CD8-positive, alpha-beta memory T cell (primary cell): ENCODE data around the gene ITIH5. TPM values are rescaled to one million over a fixed set of nuclear protein-coding genes. Genes with fewer than 3 reads are reported as not detected.
"Not testable (repeated sequence)": the region's sequence is repeated elsewhere in the genome, so short reads cannot be mapped to it uniquely, and the experiment has no call there.

ENCODE experiments used
- CTCF ChIA-PET: fragments of 350-600 bp; sonication (Branson Sonifier 250); formaldehyde crosslinking; loops from one replicate; lab custom pipeline; 2021; ENCODE audit warnings: antibody characterized with exemption; lab: Charles Lee
- POLR2A ChIA-PET: fragments of 350-600 bp; sonication (Branson Sonifier 250); formaldehyde crosslinking; loops from one replicate; lab custom pipeline; 2021; ENCODE audit warnings: antibody characterized with exemption; lab: Charles Lee
- DNase-seq, 5 donors: peaks; one replicate each; pipeline versions ENCODE4 v3.0.0 to v3.0.0-alpha.2; 2020 to 2022; ENCODE audit warnings: mixed read lengths in 1 of 5
- H3K27ac ChIP-seq: one replicate; pipeline ENCODE4 v1.7.0; 2013; ENCODE audit warnings: low read depth, mild to moderate bottlenecking, low read length, moderate library complexity
- H3K27me3 ChIP-seq: 2 replicates; pipeline ENCODE4 v1.7.0; 2013; ENCODE audit warnings: low read length, mild to moderate bottlenecking; ENCODE audit not compliant: insufficient read depth, poor library complexity, severe bottlenecking
- H3K36me3 ChIP-seq: 2 replicates; pipeline ENCODE4 v1.7.0; 2013; ENCODE audit warnings: mild to moderate bottlenecking, low read length, moderate library complexity; ENCODE audit not compliant: insufficient read depth
- H3K4me1 ChIP-seq: 2 replicates; pipeline ENCODE4 v1.7.0; 2013; ENCODE audit warnings: mild to moderate bottlenecking, low read length, moderate library complexity; ENCODE audit not compliant: insufficient read depth
- H3K4me3 ChIP-seq: 2 replicates; pipeline ENCODE4 v1.7.0; 2013; ENCODE audit warnings: mild to moderate bottlenecking, low read length
- H3K9me3 ChIP-seq: 2 replicates; pipeline ENCODE4 v1.7.0; 2013; ENCODE audit warnings: mild to moderate bottlenecking, low read length
- H3K27ac Mint-ChIP-seq, 8 donors: one replicate each; pipeline ENCODE4 v1.8.0; 2020 to 2021; ENCODE audit warnings: mixed read lengths in 8 of 8, mild to moderate bottlenecking in 6 of 8, inconsistent platforms in 3 of 8, moderate library complexity in 3 of 8
- H3K27me3 Mint-ChIP-seq, 2 donors: one replicate each; pipeline ENCODE4 v1.8.0; 2020 to 2021; ENCODE audit warnings: mixed read lengths in 2 of 2, mild to moderate bottlenecking in 1 of 2, moderate library complexity in 1 of 2
- H3K36me3 Mint-ChIP-seq, 3 donors: one replicate each; pipeline ENCODE4 v1.8.0; 2020 to 2021; ENCODE audit warnings: mixed read lengths in 3 of 3, inconsistent platforms in 1 of 3, mild to moderate bottlenecking in 1 of 3
- H3K4me1 Mint-ChIP-seq, 3 donors: one replicate each; pipeline ENCODE4 v1.8.0; 2020 to 2021; ENCODE audit warnings: mixed read lengths in 3 of 3, inconsistent platforms in 1 of 3, mild to moderate bottlenecking in 1 of 3
- H3K4me3 Mint-ChIP-seq, 7 donors: one replicate each; pipeline ENCODE4 v1.8.0; 2020 to 2021; ENCODE audit warnings: mixed read lengths in 7 of 7, mild to moderate bottlenecking in 6 of 7, moderate library complexity in 4 of 7, inconsistent platforms in 2 of 7
- H3K9me3 Mint-ChIP-seq, 5 donors: one replicate each; pipeline ENCODE4 v1.8.0; 2020 to 2022; ENCODE audit warnings: mixed read lengths in 5 of 5, mild to moderate bottlenecking in 3 of 5, moderate library complexity in 2 of 5, inconsistent platforms in 1 of 5
- polyA plus RNA-seq: library from polyadenylated mRNA; unstranded; fragments of 300-500 nt; fragmentation: Illumina TruSeq; gene quantifications from one replicate; pipeline ENCODE4 v1.2.3, GENCODE V29; 2021
- total RNA-seq, 2 experiments: library from RNA; stranded (reverse); gene quantifications; one replicate each; pipeline ENCODE4 v1.2.3, GENCODE V29; 2021

ITIH5 gene
- total and polyA plus RNA-seq, 3 experiments from 2014 or later, result not detected

- H3K36me3 Mint-ChIP-seq, result no peaks in the 10 kb centered on the region
- H3K4me3 Mint-ChIP-seq, result no peak overlapping the region
- no peaks in the 10 kb centered on the region for H3K9me3 Mint-ChIP-seq
- DNase-seq, result no peak
- peaks cover 20% of the 10 kb centered on the region for H3K27me3 ChIP-seq
- no peaks in the 10 kb centered on the region for H3K9me3 ChIP-seq
- H3K36me3 ChIP-seq, result no peaks in the 10 kb centered on the region
- ChIA-PET CTCF (interaction anchor here (0.7 kb wide), 1 partner anchor 743 kb away, joined by 3 read pairs; no protein-coding TSS in a partner anchor), POLR2A (no interaction called here)
- H3K27me3 Mint-ChIP-seq, result peaks cover 60 to 69% of the 10 kb centered on the region in 2 donors
- no peak overlapping the region for H3K27ac ChIP-seq
- peaks cover 10% of the 10 kb centered on the region for H3K4me1 ChIP-seq
- H3K4me1 Mint-ChIP-seq, result peaks cover 9 to 15% (median 13%) of the 10 kb centered on the region in 3 donors
- no peak overlapping the region for H3K4me3 ChIP-seq
- H3K27ac Mint-ChIP-seq, result no peak overlapping the region
These were observed 4.2 kb downstream of the ITIH5 start for GRCh38 chr10:7662522-7662921.

- Mint-ChIP-seq H3K4me1 (no peaks in the 10 kb centered on the region), H3K36me3 (no peaks in the 10 kb centered on the region), H3K27me3 (peaks cover 45 to 61% of the 10 kb centered on the region in 2 donors), H3K9me3 (no peaks in the 10 kb centered on the region), H3K27ac (no peak overlapping the region), H3K4me3 (no peak overlapping the region)
- CTCF ChIA-PET, result no interaction called here
- POLR2A ChIA-PET, result no interaction called here
- no peaks in the 10 kb centered on the region for H3K9me3 ChIP-seq
- DNase-seq, result no peak
- H3K4me1 ChIP-seq, result no peaks in the 10 kb centered on the region
- H3K27me3 ChIP-seq, result peaks cover 3% of the 10 kb centered on the region
- no peak overlapping the region for H3K27ac ChIP-seq
- H3K36me3 ChIP-seq, result no peaks in the 10 kb centered on the region
- H3K4me3 ChIP-seq, result no peak overlapping the region
These were observed 7.2 kb downstream of the ITIH5 start for GRCh38 chr10:7659560-7659959.

GRCh38 chr10:7657552-7657951 lies 9.2 kb downstream of the ITIH5 start:
- DNase-seq, result no peak
- H3K36me3 Mint-ChIP-seq, result no peaks in the 10 kb centered on the region
- no peaks in the 10 kb centered on the region for H3K4me1 Mint-ChIP-seq
- H3K36me3 ChIP-seq, result no peaks in the 10 kb centered on the region
- H3K4me1 ChIP-seq, result no peaks in the 10 kb centered on the region
- CTCF ChIA-PET, result no interaction called here
- no peak overlapping the region for H3K4me3 Mint-ChIP-seq
- H3K27ac Mint-ChIP-seq, result no peak overlapping the region
- H3K27ac ChIP-seq, result no peak overlapping the region
- POLR2A ChIA-PET, result no interaction called here
- H3K27me3 Mint-ChIP-seq, result peaks cover 32 to 57% of the 10 kb centered on the region in 2 donors
- no peaks in the 10 kb centered on the region for H3K9me3 Mint-ChIP-seq
- no peaks in the 10 kb centered on the region for H3K9me3 ChIP-seq
- H3K4me3 ChIP-seq, result no peak overlapping the region
- no peaks in the 10 kb centered on the region for H3K27me3 ChIP-seq

GRCh38 chr10:7657079-7657478 lies 9.7 kb downstream of the ITIH5 start:
- H3K4me3 ChIP-seq, H3K9me3 ChIP-seq, H3K4me3 Mint-ChIP-seq, H3K27me3 ChIP-seq, H3K36me3 Mint-ChIP-seq, H3K9me3 Mint-ChIP-seq, H3K27ac Mint-ChIP-seq, DNase-seq, CTCF ChIA-PET, H3K27ac ChIP-seq, POLR2A ChIA-PET, H3K4me1 Mint-ChIP-seq, H3K36me3 ChIP-seq, H3K4me1 ChIP-seq: not testable (repeated sequence)
- H3K27me3 Mint-ChIP-seq, result peaks cover 34 to 57% of the 10 kb centered on the region in 2 donors

- no peaks in the 10 kb centered on the region for H3K4me1 Mint-ChIP-seq
- no peak overlapping the region for H3K27ac Mint-ChIP-seq
- Histone ChIP-seq H3K27me3 (no peaks in the 10 kb centered on the region), H3K36me3 (no peaks in the 10 kb centered on the region), H3K4me3 (no peak overlapping the region), H3K4me1 (no peaks in the 10 kb centered on the region), H3K27ac (no peak overlapping the region), H3K9me3 (no peaks in the 10 kb centered on the region)
- no peaks in the 10 kb centered on the region for H3K36me3 Mint-ChIP-seq
- ChIA-PET CTCF (no interaction called here), POLR2A (no interaction called here)
- no peak overlapping the region for H3K4me3 Mint-ChIP-seq
- no peaks in the 10 kb centered on the region for H3K9me3 Mint-ChIP-seq
- H3K27me3 Mint-ChIP-seq, result peaks cover 15 to 44% of the 10 kb centered on the region in 2 donors
- no peak for DNase-seq
These were observed 14.8 kb downstream of the ITIH5 start for GRCh38 chr10:7651853-7652470.

GRCh38 chr10:7649673-7650300 lies 17.0 kb downstream of the ITIH5 start:
- Mint-ChIP-seq H3K27ac (no peak overlapping the region), H3K9me3 (peaks cover 0 to 2% (median 0%) of the 10 kb centered on the region in 5 donors), H3K36me3 (no peaks in the 10 kb centered on the region), H3K27me3 (peaks cover 13 to 42% of the 10 kb centered on the region in 2 donors), H3K4me1 (no peaks in the 10 kb centered on the region), H3K4me3 (no peak overlapping the region)
- H3K4me3 ChIP-seq, result no peak overlapping the region
- H3K27ac ChIP-seq, result no peak overlapping the region
- DNase-seq, result no peak
- H3K9me3 ChIP-seq, result no peaks in the 10 kb centered on the region
- no peaks in the 10 kb centered on the region for H3K27me3 ChIP-seq
- CTCF ChIA-PET, result no interaction called here
- POLR2A ChIA-PET, result no interaction called here
- no peaks in the 10 kb centered on the region for H3K36me3 ChIP-seq
- H3K4me1 ChIP-seq, result no peaks in the 10 kb centered on the region

GRCh38 chr10:7647062-7647664 lies 19.6 kb downstream of the ITIH5 start:
- Mint-ChIP-seq H3K27me3 (peaks cover 12 to 30% of the 10 kb centered on the region in 2 donors), H3K4me1 (no peaks in the 10 kb centered on the region), H3K9me3 (peaks cover 0 to 2% (median 0%) of the 10 kb centered on the region in 5 donors), H3K4me3 (no peak overlapping the region), H3K36me3 (no peaks in the 10 kb centered on the region), H3K27ac (no peak overlapping the region)
- ChIA-PET CTCF (no interaction called here), POLR2A (no interaction called here)
- Histone ChIP-seq H3K4me3 (no peak overlapping the region), H3K27me3 (no peaks in the 10 kb centered on the region), H3K9me3 (no peaks in the 10 kb centered on the region), H3K4me1 (no peaks in the 10 kb centered on the region), H3K36me3 (no peaks in the 10 kb centered on the region), H3K27ac (no peak overlapping the region)
- no peak for DNase-seq

- Histone ChIP-seq H3K4me3 (no peak overlapping the region), H3K4me1 (no peaks in the 10 kb centered on the region), H3K9me3 (no peaks in the 10 kb centered on the region), H3K27ac (no peak overlapping the region), H3K36me3 (no peaks in the 10 kb centered on the region), H3K27me3 (no peaks in the 10 kb centered on the region)
- H3K27ac Mint-ChIP-seq, result no peak overlapping the region
- ChIA-PET POLR2A (no interaction called here), CTCF (no interaction called here)
- H3K36me3 Mint-ChIP-seq, result peaks cover 0 to 6% (median 1%) of the 10 kb centered on the region in 3 donors
- H3K4me3 Mint-ChIP-seq, result no peak overlapping the region
- H3K27me3 Mint-ChIP-seq, result peaks cover 22 to 42% of the 10 kb centered on the region in 2 donors
- H3K4me1 Mint-ChIP-seq, result no peaks in the 10 kb centered on the region
- DNase-seq, result no peak
- peaks cover 2 to 15% (median 3%) of the 10 kb centered on the region in 5 donors for H3K9me3 Mint-ChIP-seq
These were observed 24.2 kb downstream of the ITIH5 start for GRCh38 chr10:7642491-7643011.
